Measurements from ENCODE around the gene ZNF487.

- TF ChIP-seq CTCF (IDR thresholded peaks at IDR 0.05) (no peak), EP300 (IDR thresholded peaks at IDR 0.05) (no peak)
Measured at GRCh38 chr10:43444323-43444722, 7.4 kb downstream of the ZNF487 start.
